IMR-90 (cell line): Measurements from ENCODE around the gene EIF3L. TPM values are rescaled to one million over a fixed set of nuclear protein-coding genes. Genes with fewer than 3 reads are reported as not detected.

Source experiments
- ATAC-seq: fragments of 200-7000 bp; cut with Tn5 transposase; 2 replicates; pipeline ENCODE4 v1.9.1; 2020; ENCODE audit warnings: low read depth, mild to moderate bottlenecking, moderate library complexity
- BruUV-seq: library from RNA; stranded (reverse); fragments of 400-500 nt; replicated peaks from 2 replicates; lab custom pipeline; 2021; lab: Mats Ljungman, UMichigan
- CTCF ChIA-PET: fragments of 300-600 bp; formaldehyde crosslinking; extraction: SDS; loops from one replicate; lab custom pipeline; 2021; ENCODE audit warnings: antibody characterized with exemption; lab: Yijun Ruan, JAX
- POLR2A ChIA-PET: fragments of 300-600 bp; sonication (Branson Sonifier 250); formaldehyde crosslinking; loops from one replicate; lab custom pipeline; 2022; ENCODE audit warnings: antibody characterized with exemption; ENCODE audit not compliant: unreplicated experiment; lab: Charles Lee
- DNase-seq: peaks from one replicate; pipeline ENCODE4 v3.0.0; 2013
- H2AFZ ChIP-seq: replicated peaks from 2 replicates; pipeline ENCODE3; 2013; ENCODE audit warnings: low read length, mild to moderate bottlenecking; ENCODE audit not compliant: poor library complexity
- H2AK5ac ChIP-seq: 2 replicates; pipeline ENCODE4 v1.6.1; 2013; ENCODE audit warnings: low read depth, low read length, inconsistent platforms
- H2AK9ac ChIP-seq: replicated peaks from 2 replicates; pipeline ENCODE3; 2013; ENCODE audit warnings: mild to moderate bottlenecking, low read depth, low read length, moderate library complexity; ENCODE audit not compliant: poor library complexity
- H2BK120ac ChIP-seq: 2 replicates; pipeline ENCODE4 v1.6.1; 2013; ENCODE audit warnings: low read depth, low read length, inconsistent platforms
- H2BK15ac ChIP-seq: 3 replicates; pipeline ENCODE4 v1.6.1; 2013; ENCODE audit warnings: low read depth, low read length, inconsistent platforms
- H2BK20ac ChIP-seq: 2 replicates; pipeline ENCODE4 v1.6.1; 2013; ENCODE audit warnings: low read depth, mild to moderate bottlenecking, inconsistent platforms, low read length, moderate library complexity
- H2BK5ac ChIP-seq: 2 replicates; pipeline ENCODE4 v1.6.1; 2013; ENCODE audit warnings: mild to moderate bottlenecking, low read depth, low read length, inconsistent platforms; ENCODE audit not compliant: poor library complexity, severe bottlenecking
- H3K14ac ChIP-seq: replicated peaks from 2 replicates; pipeline ENCODE4 v1.6.1; 2013; ENCODE audit warnings: low read depth, low read length, inconsistent platforms
- H3K18ac ChIP-seq: 2 replicates; pipeline ENCODE4 v1.6.1; 2013; ENCODE audit warnings: low read depth, low read length, control low read depth
- H3K23ac ChIP-seq: 2 replicates; pipeline ENCODE4 v1.6.1; 2013; ENCODE audit warnings: low read depth, low read length, inconsistent platforms
- H3K27ac ChIP-seq: 2 replicates; pipeline ENCODE4 v1.5.1; 2013; ENCODE audit warnings: mild to moderate bottlenecking, control low read depth, low read length; ENCODE audit not compliant: insufficient read depth
- H3K27me3 ChIP-seq: 2 replicates; pipeline ENCODE4 v1.6.1; 2013; ENCODE audit warnings: low read length; ENCODE audit not compliant: control insufficient read depth, insufficient read depth
- H3K36me3 ChIP-seq: 2 replicates; pipeline ENCODE4 v1.6.1; 2013; ENCODE audit warnings: low read length, mixed read lengths; ENCODE audit not compliant: control insufficient read depth, insufficient read depth
- H3K4ac ChIP-seq: 2 replicates; pipeline ENCODE4 v1.6.1; 2013; ENCODE audit warnings: low read depth, low read length, inconsistent platforms
- H3K4me1 ChIP-seq: 2 replicates; pipeline ENCODE4 v1.6.1; 2013; ENCODE audit warnings: low read length, mixed read lengths; ENCODE audit not compliant: control insufficient read depth, insufficient read depth
- H3K4me2 ChIP-seq: 2 replicates; pipeline ENCODE4 v1.6.1; 2013; ENCODE audit warnings: low read depth, mild to moderate bottlenecking, control low read depth, low read length, moderate library complexity
- H3K4me3 ChIP-seq: 2 replicates; pipeline ENCODE4 v1.5.1; 2013; ENCODE audit warnings: low read depth, mild to moderate bottlenecking, control low read depth, low read length, moderate library complexity; ENCODE audit not compliant: insufficient read depth
- H3K56ac ChIP-seq: 2 replicates; pipeline ENCODE4 v1.6.1; 2013; ENCODE audit warnings: low read length, inconsistent platforms; ENCODE audit not compliant: insufficient read depth; ENCODE audit errors: extremely low read depth
- H3K79me1 ChIP-seq, 2 experiments: 2 replicates each; pipeline ENCODE4 v1.6.1; 2013; ENCODE audit warnings: low read length in 2 of 2, inconsistent platforms in 1 of 2, low read depth in 1 of 2
- H3K9ac ChIP-seq: 2 replicates; pipeline ENCODE4 v1.6.1; 2013; ENCODE audit warnings: low read depth, low read length, control low read depth
- H3K9me1 ChIP-seq: 2 replicates; pipeline ENCODE4 v1.6.1; 2013; ENCODE audit warnings: low read length, inconsistent platforms; ENCODE audit not compliant: insufficient read depth
- H3K9me3 ChIP-seq: 2 replicates; pipeline ENCODE4 v1.6.1; 2013; ENCODE audit warnings: low read length; ENCODE audit not compliant: control insufficient read depth, insufficient read depth
- H4K20me1 ChIP-seq: 2 replicates; pipeline ENCODE4 v1.6.1; 2013; ENCODE audit warnings: low read length, inconsistent platforms; ENCODE audit not compliant: insufficient read depth
- H4K5ac ChIP-seq: 2 replicates; pipeline ENCODE4 v1.6.1; 2013; ENCODE audit warnings: mild to moderate bottlenecking, low read depth, low read length, control low read depth
- H4K8ac ChIP-seq, 2 experiments: 2 replicates each; pipeline ENCODE4 v1.6.1; 2013; ENCODE audit warnings: low read depth in 2 of 2, low read length in 2 of 2, control low read depth in 1 of 2, inconsistent platforms in 1 of 2
- H4K91ac ChIP-seq: 2 replicates; pipeline ENCODE4 v1.6.1; 2013; ENCODE audit warnings: low read depth, low read length, inconsistent platforms; ENCODE audit not compliant: insufficient read depth
- BHLHE40 ChIP-seq: fragments of 150-350 bp; IDR thresholded peaks from 2 replicates; pipeline ENCODE4 v1.6.1; 2016; ENCODE audit warnings: mild to moderate bottlenecking, low read depth, low read length
- CEBPB ChIP-seq: IDR thresholded peaks from 2 replicates; pipeline ENCODE4 v1.6.1; 2012; ENCODE audit warnings: low read depth, low read length, improper control_type of control experiment
- CHD1 ChIP-seq: IDR thresholded peaks from 2 replicates; pipeline ENCODE4 v1.6.1; 2012; ENCODE audit warnings: low read depth, low read length, improper control_type of control experiment
- CTCF ChIP-seq: conservative IDR thresholded peaks from 2 replicates; pipeline ENCODE4 v1.5.1; 2012; ENCODE audit warnings: mild to moderate bottlenecking, low read depth, low read length, improper control_type of control experiment
- ELK1 ChIP-seq: fragments of 150-350 bp; IDR thresholded peaks from 2 replicates; pipeline ENCODE4 v1.6.1; 2016; ENCODE audit warnings: low read depth, mild to moderate bottlenecking, low read length, moderate library complexity, borderline replicate concordance
- FOS ChIP-seq: fragments of 150-350 bp; IDR thresholded peaks from 2 replicates; pipeline ENCODE4 v1.6.1; 2016; ENCODE audit warnings: low read depth, low read length
- MAFK ChIP-seq: IDR thresholded peaks from 2 replicates; pipeline ENCODE4 v1.6.1; 2012; ENCODE audit warnings: low read depth, low read length, improper control_type of control experiment
- MAZ ChIP-seq: IDR thresholded peaks from 2 replicates; pipeline ENCODE4 v1.6.1; 2012; ENCODE audit warnings: low read depth, mild to moderate bottlenecking, low read length, improper control_type of control experiment, moderate library complexity, borderline replicate concordance
- MXI1 ChIP-seq: IDR thresholded peaks from 2 replicates; pipeline ENCODE4 v1.6.1; 2012; ENCODE audit warnings: low read depth, mild to moderate bottlenecking, low read length, moderate library complexity, borderline replicate concordance
- NFE2L2 ChIP-seq: fragments of 150-350 bp; IDR thresholded peaks from 2 replicates; pipeline ENCODE4 v1.6.1; 2016; ENCODE audit warnings: low read depth, mild to moderate bottlenecking, low read length
- POLR2A ChIP-seq: IDR thresholded peaks from 2 replicates; pipeline ENCODE4 v1.6.1; 2012; ENCODE audit warnings: mild to moderate bottlenecking, low read depth, low read length
- RAD21 ChIP-seq: IDR thresholded peaks from 2 replicates; pipeline ENCODE4 v1.6.1; 2012; ENCODE audit warnings: low read length, improper control_type of control experiment
- RCOR1 ChIP-seq: IDR thresholded peaks from 2 replicates; pipeline ENCODE4 v1.6.1; 2012; ENCODE audit warnings: mild to moderate bottlenecking, low read length, improper control_type of control experiment; ENCODE audit not compliant: insufficient replicate concordance
- RFX5 ChIP-seq: IDR thresholded peaks from 2 replicates; pipeline ENCODE4 v1.8.0; 2012; ENCODE audit warnings: low read depth, mild to moderate bottlenecking, low read length, moderate library complexity
- SMC3 ChIP-seq: fragments of 150-350 bp; IDR thresholded peaks from 2 replicates; pipeline ENCODE4 v1.6.1; 2016; ENCODE audit warnings: low read depth, mild to moderate bottlenecking, antibody characterized with exemption, low read length, moderate library complexity
- WGBS, 2 experiments: methylation state at CpG; one replicate each; pipeline versions ENCODE4 v1.1.5 to v1.1.7; 2013; ENCODE audit warnings: missing lambda C conversion rate in 2 of 2; ENCODE audit not compliant: insufficient read length in 1 of 2; ENCODE audit errors: extremely low coverage in 2 of 2; 5-methylcytosine and 5-hydroxymethylcytosine counted together
- dilution Hi-C: fragments of 300-500 bp; cut with HindIII; formaldehyde crosslinking; loops from one replicate; pipeline ENCODE4 v1.14.3; 2018; ENCODE audit warnings: low sequenced_read_pairs; ENCODE audit not compliant: unreplicated experiment
- in situ Hi-C: fragments of 300-500 bp; cut with MboI; formaldehyde crosslinking; loops from 3 replicates; pipeline ENCODE4 v1.14.3; 2019; ENCODE audit warnings: low sequenced_read_pairs, inconsistent platforms, mixed read lengths
- intact Hi-C: fragments of 100-400 bp; cut with micrococcal nuclease; formaldehyde crosslinking; loops from 2 replicates; pipeline ENCODE4 v1.10.0; 2022
- polyA plus RNA-seq, 3 experiments: library from polyadenylated mRNA; depleted of rRNA; stranded (reverse); fragments of >200 nt; gene quantifications; 2 replicates each; pipeline ENCODE4 v1.2.3, GENCODE V29; 2012; ENCODE audit warnings: low replicate concordance in 1 of 3
- total RNA-seq: library from RNA; depleted of rRNA; stranded (reverse); fragments of >200 nt; gene quantifications from 2 replicates; pipeline ENCODE4 v1.2.3, GENCODE V29; 2012
- TF ChIP-seq, protein P1 (sequence below): fragments of 150-350 bp; IDR thresholded peaks from 2 replicates; pipeline ENCODE4 v1.6.1; 2017; ENCODE audit warnings: mild to moderate bottlenecking, antibody characterized with exemption, low read length, low read depth

Gene EIF3L
- total and polyA plus RNA-seq, 2 of the 4 experiments (the other 2 are of a cell fraction): 391 to 593 TPM

GRCh38 chr22:37855462-37855861, 6.2 kb downstream of the EIF3L start:
- Histone ChIP-seq H3K9ac (no peak overlapping the region), H2AK9ac (no peak overlapping the region), H2BK120ac (no peak overlapping the region), H3K18ac (no peak overlapping the region), H3K4me2 (no peak overlapping the region), H3K23ac (no peak overlapping the region), H3K27ac (no peak overlapping the region), H3K4me3 (no peak overlapping the region), H4K91ac (no peak overlapping the region), H2BK20ac (no peak overlapping the region), H2BK5ac (no peak overlapping the region), H4K5ac (no peak overlapping the region), H3K14ac (no peak overlapping the region), H2BK15ac (no peak overlapping the region), H2AFZ (no peak overlapping the region), H3K36me3 (peaks cover 55% of the 10 kb centered on the region), H3K56ac (no peak overlapping the region), H3K9me3 (no peaks in the 10 kb centered on the region), H2AK5ac (no peak overlapping the region), H4K8ac (no peak overlapping the region), H3K79me1 (peaks cover 33 to 58% of the 10 kb centered on the region in 2 experiments), H3K4me1 (peaks cover under 1% of the 10 kb centered on the region; the same call in 1 of the 2 replicates), H3K9me1 (no peaks in the 10 kb centered on the region), H3K27me3 (no peaks in the 10 kb centered on the region), H3K4ac (no peak overlapping the region), H4K20me1 (peaks cover 10% of the 10 kb centered on the region)
- no peak for DNase-seq
- WGBS, 2 experiments: no CpG with 5 or more reads among the region's 2 CpGs
- in situ Hi-C loops: no loop called here
- no TSS peak for BruUV-seq
- POLR2A ChIA-PET: no interaction called here
- dilution Hi-C loops: no loop called here
- CTCF ChIA-PET: interaction anchor here (0.9 to 1.1 kb wide), 2 partner anchors 8 to 38 kb away, joined by 3 to 4 read pairs; no protein-coding TSS in a partner anchor
- ATAC-seq: no peak
- no peak for TF ChIP-seq MXI1
- TF ChIP-seq RFX5: no peak
- TF ChIP-seq FOS: no peak
- no peak for TF ChIP-seq BHLHE40
- TF ChIP-seq CTCF: no peak
- TF ChIP-seq MAZ: no peak
- TF ChIP-seq RCOR1: no peak
- TF ChIP-seq CHD1: no peak
- TF ChIP-seq SMC3: no peak
- no peak for TF ChIP-seq POLR2A
- no peak for TF ChIP-seq CEBPB
- no peak for TF ChIP-seq ELK1
- no peak for TF ChIP-seq NFE2L2
- TF ChIP-seq, protein P1, sequence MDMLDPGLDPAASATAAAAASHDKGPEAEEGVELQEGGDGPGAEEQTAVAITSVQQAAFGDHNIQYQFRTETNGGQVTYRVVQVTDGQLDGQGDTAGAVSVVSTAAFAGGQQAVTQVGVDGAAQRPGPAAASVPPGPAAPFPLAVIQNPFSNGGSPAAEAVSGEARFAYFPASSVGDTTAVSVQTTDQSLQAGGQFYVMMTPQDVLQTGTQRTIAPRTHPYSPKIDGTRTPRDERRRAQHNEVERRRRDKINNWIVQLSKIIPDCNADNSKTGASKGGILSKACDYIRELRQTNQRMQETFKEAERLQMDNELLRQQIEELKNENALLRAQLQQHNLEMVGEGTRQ: no peak
- no peak for TF ChIP-seq RAD21
- TF ChIP-seq MAFK: no peak
- intact Hi-C loops: no loop called here
